ENCODE data around the gene GDF11.

DNA sequence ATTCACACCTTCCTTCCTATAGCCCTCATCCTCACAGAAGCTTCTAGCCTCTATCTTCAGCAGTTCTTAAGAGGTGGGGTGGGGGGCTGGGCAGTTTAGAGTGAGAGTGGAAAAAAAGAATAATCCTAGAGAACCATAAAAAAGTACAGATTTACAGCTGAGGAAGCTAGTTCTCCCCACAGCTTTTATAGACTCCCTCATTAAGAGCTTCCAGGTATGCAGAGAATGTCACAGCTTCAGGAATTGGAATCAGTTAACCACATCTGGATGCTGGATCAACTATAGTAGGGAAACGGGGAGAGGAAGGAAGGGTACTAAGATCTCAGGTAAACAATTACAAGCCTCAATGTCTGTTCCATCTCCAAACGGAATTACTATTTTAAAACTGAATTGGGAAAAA, 12.3 kb downstream of the GDF11 start:
- TF ChIP-seq ZBTB1 (tag by site-specific recombination; IDR thresholded peaks at IDR 0.05): no peak
- TF ChIP-seq, protein P1, sequence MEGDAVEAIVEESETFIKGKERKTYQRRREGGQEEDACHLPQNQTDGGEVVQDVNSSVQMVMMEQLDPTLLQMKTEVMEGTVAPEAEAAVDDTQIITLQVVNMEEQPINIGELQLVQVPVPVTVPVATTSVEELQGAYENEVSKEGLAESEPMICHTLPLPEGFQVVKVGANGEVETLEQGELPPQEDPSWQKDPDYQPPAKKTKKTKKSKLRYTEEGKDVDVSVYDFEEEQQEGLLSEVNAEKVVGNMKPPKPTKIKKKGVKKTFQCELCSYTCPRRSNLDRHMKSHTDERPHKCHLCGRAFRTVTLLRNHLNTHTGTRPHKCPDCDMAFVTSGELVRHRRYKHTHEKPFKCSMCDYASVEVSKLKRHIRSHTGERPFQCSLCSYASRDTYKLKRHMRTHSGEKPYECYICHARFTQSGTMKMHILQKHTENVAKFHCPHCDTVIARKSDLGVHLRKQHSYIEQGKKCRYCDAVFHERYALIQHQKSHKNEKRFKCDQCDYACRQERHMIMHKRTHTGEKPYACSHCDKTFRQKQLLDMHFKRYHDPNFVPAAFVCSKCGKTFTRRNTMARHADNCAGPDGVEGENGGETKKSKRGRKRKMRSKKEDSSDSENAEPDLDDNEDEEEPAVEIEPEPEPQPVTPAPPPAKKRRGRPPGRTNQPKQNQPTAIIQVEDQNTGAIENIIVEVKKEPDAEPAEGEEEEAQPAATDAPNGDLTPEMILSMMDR (tag by site-specific recombination; IDR thresholded peaks at IDR 0.05): no peak
- no peak for TF ChIP-seq ZNF555 (tag by site-specific recombination; conservative IDR thresholded peaks at IDR 0.05)
- TF ChIP-seq ZBTB8A (tag by site-specific recombination; IDR thresholded peaks at IDR 0.05): no peak
- TF ChIP-seq, protein P2, sequence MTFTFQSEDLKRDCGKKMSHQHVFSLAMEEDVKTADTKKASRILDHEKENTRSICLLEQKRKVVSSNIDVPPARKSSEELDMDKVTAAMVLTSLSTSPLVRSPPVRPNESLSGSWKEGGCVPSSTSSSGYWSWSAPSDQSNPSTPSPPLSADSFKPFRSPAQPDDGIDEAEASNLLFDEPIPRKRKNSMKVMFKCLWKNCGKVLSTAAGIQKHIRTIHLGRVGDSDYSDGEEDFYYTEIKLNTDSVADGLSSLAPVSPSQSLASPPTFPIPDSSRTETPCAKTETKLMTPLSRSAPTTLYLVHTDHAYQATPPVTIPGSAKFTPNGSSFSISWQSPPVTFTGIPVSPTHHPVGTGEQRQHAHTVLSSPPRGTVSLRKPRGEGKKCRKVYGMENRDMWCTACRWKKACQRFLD (tag by site-specific recombination; IDR thresholded peaks at IDR 0.05): no peak
- TF ChIP-seq PRDM1 (tag by site-specific recombination; IDR thresholded peaks at IDR 0.05): no peak
- TF ChIP-seq ZNF274 (IDR thresholded peaks at IDR 0.05; ENCODE audit: low read length): no peak
- TF ChIP-seq ZNF274 (tag by site-specific recombination; IDR thresholded peaks at IDR 0.05; ENCODE audit: borderline replicate concordance): no peak
- TF ChIP-seq YY1 (tag by site-specific recombination; IDR thresholded peaks at IDR 0.05): no peak
- TF ChIP-seq ZNF23 (tag by site-specific recombination; IDR thresholded peaks at IDR 0.05; ENCODE audit: borderline replicate concordance): no peak
- TF ChIP-seq, protein P3, sequence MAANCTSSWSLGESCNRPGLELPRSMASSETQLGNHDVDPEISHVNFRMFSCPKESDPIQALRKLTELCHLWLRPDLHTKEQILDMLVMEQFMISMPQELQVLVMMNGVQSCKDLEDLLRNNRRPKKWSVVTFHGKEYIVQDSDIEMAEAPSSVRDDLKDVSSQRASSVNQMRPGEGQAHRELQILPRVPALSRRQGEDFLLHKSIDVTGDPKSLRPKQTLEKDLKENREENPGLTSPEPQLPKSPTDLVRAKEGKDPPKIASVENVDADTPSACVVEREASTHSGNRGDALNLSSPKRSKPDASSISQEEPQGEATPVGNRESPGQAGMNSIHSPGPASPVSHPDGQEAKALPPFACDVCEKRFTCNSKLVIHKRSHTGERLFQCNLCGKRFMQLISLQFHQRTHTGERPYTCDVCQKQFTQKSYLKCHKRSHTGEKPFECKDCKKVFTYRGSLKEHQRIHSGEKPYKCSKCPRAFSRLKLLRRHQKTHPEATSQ (tag by site-specific recombination; IDR thresholded peaks at IDR 0.05): no peak
